ENCODE results near the gene WWC1. TPM values are rescaled to one million over a fixed set of nuclear protein-coding genes. Genes with fewer than 3 reads are reported as not detected.

Gene WWC1
- total and polyA plus RNA-seq, 9 of the 15 experiments (the other 6 are each of a cell fraction or from before 2014, with no cell fraction given) = under 0.01 to 0.54 (median 0.42) TPM; not detected in 6

- Histone ChIP-seq H3K4me1 (replicated peaks in 1 of 2; ENCODE audit: control insufficient read depth in 2 of 2, insufficient read depth in 2 of 2, low read length in 2 of 2) (peaks cover 0 to 2% of the 10 kb centered on the region in 2 experiments; a peak in 2 of 5 replicates), H3K4me2 (ENCODE audit: insufficient read depth, low read length) (no peak overlapping the region), H3K27me3 (ENCODE audit: control insufficient read depth in 2 of 2, insufficient read depth in 2 of 2, low read length in 2 of 2) (no peaks in the 10 kb centered on the region), H3K9me1 (ENCODE audit: control insufficient read depth, insufficient read depth, low read length) (no peaks in the 10 kb centered on the region), H3K36me3 (ENCODE audit: control insufficient read depth, insufficient read depth, low read length) (peaks cover 64% of the 10 kb centered on the region), H3K9me3 (replicated peaks; ENCODE audit: control insufficient read depth, insufficient read depth, low read depth, low read length) (no peaks in the 10 kb centered on the region), H3K4me3 (no peak overlapping the region), H4K20me1 (replicated peaks; ENCODE audit: control insufficient read depth, insufficient read depth, low read length) (0 out of 2 replicates have a peak, but pooled peaks cover 4% of the 10 kb centered on the region), H2AFZ (ENCODE audit: low read depth, low read length) (no peak overlapping the region), H3K9ac (ENCODE audit: insufficient read depth in 1 of 2, low read depth in 2 of 2, low read length in 2 of 2) (no peak overlapping the region), H3K79me2 (ENCODE audit: control insufficient read depth, insufficient read depth, low read length) (peaks cover 26% of the 10 kb centered on the region), H3K27ac (ENCODE audit: extremely low read depth, low read depth, low read length) (no peak overlapping the region)
- ChIA-PET POLR2A (no interaction called here), CTCF (ENCODE audit: low intra/inter-chr PET ratio) (no interaction called here)
- DNase-seq (ENCODE audit: extremely low read depth in 1 of 4, low spot score in 3 of 4) = no peak
- BruUV-seq (replicated peaks) = no TSS peak
- no peak for FAIRE-seq
- intact Hi-C loops (cut with micrococcal nuclease) (loop anchor here (5.0 kb wide), 1 partner anchor 88 kb away; the partner anchor contains the start of gene PANK3), in situ Hi-C loops (cut with MboI) (no loop called here)
- TF ChIP-seq PML (IDR thresholded peaks at IDR 0.05; ENCODE audit: low read length) (no peak), ZNF121 (CRISPR knock-in tag; conservative IDR thresholded peaks at IDR 0.05) (peak; percentile 58)
- no peak for ATAC-seq
- WGBS (ENCODE audit: insufficient coverage, low coverage, missing lambda C conversion rate) = 93% methylated on average over 3 of the region's 3 CpGs
These were observed 197.6 kb downstream of the WWC1 start for GRCh38 chr5:168489059-168489458.

DNA sequence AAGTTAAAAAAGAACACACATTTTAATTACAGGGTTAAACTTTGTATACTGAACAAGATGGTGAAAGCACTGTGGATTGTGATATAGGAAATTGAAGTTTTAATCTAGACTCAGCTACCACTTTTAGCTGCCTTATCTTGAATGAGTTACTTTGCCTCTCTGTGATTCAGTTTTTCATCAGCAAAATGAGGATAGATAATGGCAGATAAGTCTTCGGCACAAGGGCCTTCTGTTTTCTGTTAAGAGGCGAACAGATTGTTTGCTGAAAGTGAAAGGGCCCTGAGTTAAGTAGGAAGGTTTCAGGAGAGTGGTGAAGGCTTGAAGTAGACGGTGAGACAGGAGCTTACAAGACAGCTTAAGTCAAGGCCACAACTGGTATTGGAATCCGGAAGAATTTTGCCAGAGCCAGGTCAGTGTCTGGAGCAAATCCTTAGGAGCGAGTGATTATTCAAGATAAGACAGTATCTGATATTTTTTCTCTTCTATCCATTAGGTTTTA is 202.7 kb downstream of the WWC1 start:
- in situ Hi-C loops (cut with MboI) = no loop called here
- FAIRE-seq (no peak), DNase-seq (ENCODE audit: extremely low read depth in 1 of 4, low spot score in 3 of 4) (no peak), ATAC-seq (no peak)
- H3K79me2 ChIP-seq (ENCODE audit: control insufficient read depth, insufficient read depth, low read length) = no peaks in the 10 kb centered on the region
- intact Hi-C loops (cut with micrococcal nuclease) = no loop called here
- H3K27me3 ChIP-seq (ENCODE audit: control insufficient read depth in 2 of 2, insufficient read depth in 2 of 2, low read length in 2 of 2) = no peaks in the 10 kb centered on the region
- H3K4me2 ChIP-seq (ENCODE audit: insufficient read depth, low read length) = no peak overlapping the region
- H2AFZ ChIP-seq (ENCODE audit: low read depth, low read length) = no peak overlapping the region
- peaks cover 86% of the 10 kb centered on the region for H3K36me3 ChIP-seq (ENCODE audit: control insufficient read depth, insufficient read depth, low read length)
- ChIA-PET POLR2A (interaction anchor here (2.2 kb wide), 1 partner anchor 11 kb away, joined by 9 read pairs; no protein-coding TSS in a partner anchor), CTCF (ENCODE audit: low intra/inter-chr PET ratio) (no interaction called here)
- no peak overlapping the region for H3K9ac ChIP-seq (ENCODE audit: insufficient read depth in 1 of 2, low read depth in 2 of 2, low read length in 2 of 2)
- H3K9me3 ChIP-seq (replicated peaks; ENCODE audit: control insufficient read depth, insufficient read depth, low read depth, low read length) = no peaks in the 10 kb centered on the region
- no peaks in the 10 kb centered on the region for H4K20me1 ChIP-seq (replicated peaks; ENCODE audit: control insufficient read depth, insufficient read depth, low read length)
- no peaks in the 10 kb centered on the region for H3K4me1 ChIP-seq (replicated peaks in 1 of 2; ENCODE audit: control insufficient read depth in 2 of 2, insufficient read depth in 2 of 2, low read length in 2 of 2)
- no TSS peak for BruUV-seq (replicated peaks)
- no peak overlapping the region for H3K4me3 ChIP-seq
- H3K9me1 ChIP-seq (ENCODE audit: control insufficient read depth, insufficient read depth, low read length) = no peaks in the 10 kb centered on the region
- 91% methylated on average over 5 of the region's 5 CpGs for WGBS (ENCODE audit: insufficient coverage, low coverage, missing lambda C conversion rate)
- H3K27ac ChIP-seq (ENCODE audit: extremely low read depth, low read depth, low read length) = no peak overlapping the region
- TF ChIP-seq HCFC1 (IDR thresholded peaks at IDR 0.05; ENCODE audit: low read depth, low read length) (no peak), RCOR1 (IDR thresholded peaks at IDR 0.05; ENCODE audit: borderline replicate concordance in 1 of 2, low read depth in 2 of 2, low read length in 2 of 2) (no peak), PPARD (CRISPR knock-in tag; IDR thresholded peaks at IDR 0.05) (no peak), CHD1 (IDR thresholded peaks at IDR 0.05; ENCODE audit: low read length) (no peak), ZNF408 (CRISPR knock-in tag; IDR thresholded peaks at IDR 0.05; ENCODE audit: low read depth) (no peak), CBFA2T2 (conservative IDR thresholded peaks at IDR 0.05) (no peak), ZNF445 (CRISPR knock-in tag; IDR thresholded peaks at IDR 0.05; ENCODE audit: low read depth) (no peak), ZNF354B (CRISPR knock-in tag; IDR thresholded peaks at IDR 0.05) (no peak), CSDE1 (IDR thresholded peaks at IDR 0.05) (no peak)
- TF ChIP-seq, protein P1, sequence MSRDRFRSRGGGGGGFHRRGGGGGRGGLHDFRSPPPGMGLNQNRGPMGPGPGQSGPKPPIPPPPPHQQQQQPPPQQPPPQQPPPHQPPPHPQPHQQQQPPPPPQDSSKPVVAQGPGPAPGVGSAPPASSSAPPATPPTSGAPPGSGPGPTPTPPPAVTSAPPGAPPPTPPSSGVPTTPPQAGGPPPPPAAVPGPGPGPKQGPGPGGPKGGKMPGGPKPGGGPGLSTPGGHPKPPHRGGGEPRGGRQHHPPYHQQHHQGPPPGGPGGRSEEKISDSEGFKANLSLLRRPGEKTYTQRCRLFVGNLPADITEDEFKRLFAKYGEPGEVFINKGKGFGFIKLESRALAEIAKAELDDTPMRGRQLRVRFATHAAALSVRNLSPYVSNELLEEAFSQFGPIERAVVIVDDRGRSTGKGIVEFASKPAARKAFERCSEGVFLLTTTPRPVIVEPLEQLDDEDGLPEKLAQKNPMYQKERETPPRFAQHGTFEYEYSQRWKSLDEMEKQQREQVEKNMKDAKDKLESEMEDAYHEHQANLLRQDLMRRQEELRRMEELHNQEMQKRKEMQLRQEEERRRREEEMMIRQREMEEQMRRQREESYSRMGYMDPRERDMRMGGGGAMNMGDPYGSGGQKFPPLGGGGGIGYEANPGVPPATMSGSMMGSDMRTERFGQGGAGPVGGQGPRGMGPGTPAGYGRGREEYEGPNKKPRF (IDR thresholded peaks at IDR 0.05; ENCODE audit: low read depth, low read length) = no peak
- TF ChIP-seq, protein P2, sequence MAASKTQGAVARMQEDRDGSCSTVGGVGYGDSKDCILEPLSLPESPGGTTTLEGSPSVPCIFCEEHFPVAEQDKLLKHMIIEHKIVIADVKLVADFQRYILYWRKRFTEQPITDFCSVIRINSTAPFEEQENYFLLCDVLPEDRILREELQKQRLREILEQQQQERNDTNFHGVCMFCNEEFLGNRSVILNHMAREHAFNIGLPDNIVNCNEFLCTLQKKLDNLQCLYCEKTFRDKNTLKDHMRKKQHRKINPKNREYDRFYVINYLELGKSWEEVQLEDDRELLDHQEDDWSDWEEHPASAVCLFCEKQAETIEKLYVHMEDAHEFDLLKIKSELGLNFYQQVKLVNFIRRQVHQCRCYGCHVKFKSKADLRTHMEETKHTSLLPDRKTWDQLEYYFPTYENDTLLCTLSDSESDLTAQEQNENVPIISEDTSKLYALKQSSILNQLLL (CRISPR knock-in tag; IDR thresholded peaks at IDR 0.05; ENCODE audit: borderline replicate concordance) = no peak

All from K562 (cell line).